GM20431 (cell line): ENCODE data around the gene FLYWCH1.

ENCODE experiments used
- in situ Hi-C: fragments of 300-500 bp; cut with MseI, MboI; formaldehyde crosslinking; loops from one replicate; pipeline ENCODE4 v1.15.0; 2020; ENCODE audit warnings: low sequenced_read_pairs; ENCODE audit not compliant: unreplicated experiment

The FLYWCH1 gene

GRCh38 chr16:2948807-2949704 lies 37.3 kb downstream of the FLYWCH1 start:
- in situ Hi-C loops = no loop called here

- in situ Hi-C loops = no loop called here
These were observed 38.1 kb downstream of the FLYWCH1 start for GRCh38 chr16:2949705-2950352.

- in situ Hi-C loops = no loop called here
These were observed 38.6 kb downstream of the FLYWCH1 start for GRCh38 chr16:2950353-2950724.

GRCh38 chr16:2950773-2951172 lies 39.0 kb downstream of the FLYWCH1 start:
- in situ Hi-C loops = no loop called here

GRCh38 chr16:2952679-2953078 lies 40.9 kb downstream of the FLYWCH1 start:
- in situ Hi-C loops = no loop called here

- in situ Hi-C loops = no loop called here
These were observed 42.2 kb downstream of the FLYWCH1 start for GRCh38 chr16:2953706-2954627.

GRCh38 chr16:2954656-2955381 lies 43.1 kb downstream of the FLYWCH1 start:
- in situ Hi-C loops = no loop called here

- in situ Hi-C loops = no loop called here
These were observed 43.7 kb downstream of the FLYWCH1 start for GRCh38 chr16:2955438-2955778.

- in situ Hi-C loops = no loop called here
These were observed 44.2 kb downstream of the FLYWCH1 start for GRCh38 chr16:2955779-2956578.

- in situ Hi-C loops = no loop called here
These were observed 44.8 kb downstream of the FLYWCH1 start for GRCh38 chr16:2956579-2956956.

GRCh38 chr16:2959206-2959605 lies 47.5 kb downstream of the FLYWCH1 start:
- in situ Hi-C loops = no loop called here

- in situ Hi-C loops = no loop called here
These were observed 48.7 kb downstream of the FLYWCH1 start for GRCh38 chr16:2960183-2961010.

- in situ Hi-C loops = no loop called here
These were observed 50.8 kb downstream of the FLYWCH1 start for GRCh38 chr16:2962334-2963073.

GRCh38 chr16:2963074-2963722 lies 51.5 kb downstream of the FLYWCH1 start:
- in situ Hi-C loops = no loop called here

- in situ Hi-C loops = no loop called here
These were observed 52.2 kb downstream of the FLYWCH1 start, which contains the start of gene KREMEN2 for GRCh38 chr16:2963723-2964474. KREMEN2 (plus strand) TSS chr16:2964275; CDS start chr16:2964521, 246 bp downstream.
